HG03439 (cell line): ENCODE measurements around the gene ALG1.

ENCODE experiments used
- ATAC-seq: cut with Tn5 transposase; IDR thresholded peaks from one replicate; pipeline ENCODE4 v1.9.1; 2021; ENCODE audit warnings: mild to moderate bottlenecking, moderate library complexity; ENCODE audit not compliant: unreplicated experiment

ALG1 gene, protein sequence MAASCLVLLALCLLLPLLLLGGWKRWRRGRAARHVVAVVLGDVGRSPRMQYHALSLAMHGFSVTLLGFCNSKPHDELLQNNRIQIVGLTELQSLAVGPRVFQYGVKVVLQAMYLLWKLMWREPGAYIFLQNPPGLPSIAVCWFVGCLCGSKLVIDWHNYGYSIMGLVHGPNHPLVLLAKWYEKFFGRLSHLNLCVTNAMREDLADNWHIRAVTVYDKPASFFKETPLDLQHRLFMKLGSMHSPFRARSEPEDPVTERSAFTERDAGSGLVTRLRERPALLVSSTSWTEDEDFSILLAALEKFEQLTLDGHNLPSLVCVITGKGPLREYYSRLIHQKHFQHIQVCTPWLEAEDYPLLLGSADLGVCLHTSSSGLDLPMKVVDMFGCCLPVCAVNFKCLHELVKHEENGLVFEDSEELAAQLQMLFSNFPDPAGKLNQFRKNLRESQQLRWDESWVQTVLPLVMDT

DNA sequence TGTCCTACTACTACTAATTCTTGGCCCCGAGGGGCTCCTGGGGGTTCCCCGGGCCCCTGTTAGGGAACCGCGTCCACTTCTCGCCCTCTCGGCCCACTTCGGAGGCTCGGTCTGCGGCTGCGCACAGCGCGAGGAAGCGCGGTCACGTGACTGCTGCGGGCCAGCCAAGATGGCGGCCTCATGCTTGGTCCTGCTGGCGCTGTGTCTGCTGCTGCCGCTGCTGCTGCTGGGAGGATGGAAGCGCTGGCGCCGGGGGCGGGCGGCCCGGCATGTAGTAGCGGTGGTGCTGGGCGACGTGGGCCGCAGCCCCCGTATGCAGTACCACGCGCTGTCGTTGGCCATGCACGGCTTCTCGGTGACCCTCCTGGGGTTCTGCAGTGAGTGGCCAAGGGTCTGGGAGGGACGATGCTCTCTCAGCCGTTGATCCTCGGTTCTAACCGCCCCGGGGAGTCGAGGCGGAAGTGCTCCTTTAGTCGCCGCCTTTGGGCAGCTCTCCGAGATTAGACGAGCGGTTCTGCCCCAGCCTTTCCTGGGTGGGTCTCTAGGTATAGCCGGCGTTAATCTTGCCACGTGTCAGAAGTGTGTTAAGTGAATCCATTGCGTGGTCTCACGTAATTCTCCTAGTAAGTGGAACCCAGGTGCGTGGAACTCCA, at the start of gene ALG1:
ALG1 (plus strand) TSS at position 163 of the 653 bp plus-strand sequence; CDS start at position 170, 7 bp downstream.
- peak; percentile 91 for ATAC-seq

GRCh38 chr16:5022521-5022920, 49.1 kb upstream of the ALG1 start:
- ATAC-seq = no peak

GRCh38 chr16:5024632-5025031, 47.0 kb upstream of the ALG1 start:
- no peak for ATAC-seq

DNA sequence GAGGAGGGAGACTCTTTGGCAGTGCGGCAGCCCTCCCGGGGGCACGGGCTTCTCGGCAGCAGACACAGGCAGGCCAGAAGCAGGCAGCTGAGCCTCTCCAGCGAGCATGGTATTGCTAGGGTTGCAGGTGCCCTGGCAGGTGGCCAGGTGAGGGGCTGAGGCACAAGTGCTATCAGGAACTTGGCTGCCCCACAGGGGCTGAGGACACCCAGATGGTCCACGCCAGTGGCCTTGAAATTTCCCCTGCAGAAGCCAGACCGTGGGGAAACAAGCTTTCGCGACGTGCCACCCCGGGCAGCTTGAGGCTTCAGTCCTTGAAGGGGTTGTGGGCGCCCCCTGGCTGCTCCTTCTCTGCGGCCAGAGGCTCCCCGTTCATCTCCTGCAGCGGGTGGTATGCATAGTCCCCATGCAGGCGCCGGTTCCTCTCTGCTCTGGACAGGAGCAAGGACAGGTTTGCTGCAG, 46.4 kb upstream of the ALG1 start:
- no peak for ATAC-seq

DNA sequence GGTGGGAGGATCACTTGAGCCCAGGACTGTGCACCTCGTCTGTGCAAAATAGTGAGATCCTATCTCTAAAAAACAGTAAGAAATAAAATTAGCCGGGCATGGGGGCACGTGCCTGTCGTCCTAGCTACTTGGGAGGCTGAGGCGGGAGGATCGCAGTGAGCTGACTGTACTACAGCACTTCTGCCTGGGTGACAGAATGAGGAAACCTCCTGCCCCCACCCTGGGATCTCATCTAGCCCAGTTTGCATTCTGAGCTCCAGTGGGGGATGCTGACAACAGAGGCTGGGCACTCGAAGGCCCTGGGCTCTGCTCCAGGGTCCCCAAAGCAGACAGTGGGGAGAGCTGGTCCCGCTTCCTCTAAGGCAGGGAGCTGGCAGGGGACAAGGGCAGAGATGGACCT, 45.0 kb upstream of the ALG1 start:
- no peak for ATAC-seq

DNA sequence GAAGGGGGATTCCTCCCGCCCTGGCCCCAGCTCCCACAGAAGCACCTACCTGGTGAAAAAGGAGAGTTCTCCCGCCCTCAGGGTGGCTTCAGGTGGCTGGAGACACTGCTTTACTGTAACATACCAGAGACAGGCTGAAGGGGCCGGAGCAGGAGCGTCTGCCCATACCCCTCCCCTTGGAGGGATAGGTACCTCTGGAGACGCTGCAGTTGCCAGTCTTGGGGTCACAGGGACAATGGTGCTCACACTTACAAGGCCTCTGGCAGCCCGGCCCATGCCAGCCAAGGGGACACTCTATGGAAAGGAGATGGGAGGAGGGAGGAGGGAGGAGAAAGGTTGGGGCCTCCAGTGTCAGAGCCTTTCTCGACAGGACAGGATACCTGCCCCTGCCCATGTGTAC, 44.6 kb upstream of the ALG1 start:
- no peak for ATAC-seq

GRCh38 chr16:5027575-5028235, 43.9 kb upstream of the ALG1 start:
- no peak for ATAC-seq

DNA sequence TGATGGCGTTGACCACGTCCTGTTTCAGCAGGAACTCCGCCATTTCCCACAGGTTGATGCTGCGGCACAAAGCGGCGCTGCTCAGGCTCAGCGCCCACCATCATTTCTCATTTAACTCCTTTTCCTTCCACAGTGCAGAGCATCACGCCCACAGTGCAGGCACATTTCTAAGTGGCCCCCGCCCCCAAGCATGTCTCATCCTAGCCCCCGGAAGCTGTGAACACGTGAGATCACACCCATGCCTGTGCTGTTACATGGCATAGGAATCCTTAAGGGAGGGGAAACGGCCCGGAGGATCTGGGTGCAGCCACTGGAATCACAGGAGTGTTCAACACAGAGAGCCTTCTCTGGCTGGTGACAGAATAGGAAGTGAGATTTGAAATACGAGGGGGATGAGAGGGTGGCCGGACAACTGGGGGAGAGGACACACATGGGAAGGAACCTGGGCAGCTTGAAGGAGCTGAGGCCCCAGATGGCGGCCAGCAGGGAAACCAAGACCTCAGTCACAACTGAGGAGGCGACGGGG, 42.6 kb upstream of the ALG1 start:
- ATAC-seq = no peak

DNA sequence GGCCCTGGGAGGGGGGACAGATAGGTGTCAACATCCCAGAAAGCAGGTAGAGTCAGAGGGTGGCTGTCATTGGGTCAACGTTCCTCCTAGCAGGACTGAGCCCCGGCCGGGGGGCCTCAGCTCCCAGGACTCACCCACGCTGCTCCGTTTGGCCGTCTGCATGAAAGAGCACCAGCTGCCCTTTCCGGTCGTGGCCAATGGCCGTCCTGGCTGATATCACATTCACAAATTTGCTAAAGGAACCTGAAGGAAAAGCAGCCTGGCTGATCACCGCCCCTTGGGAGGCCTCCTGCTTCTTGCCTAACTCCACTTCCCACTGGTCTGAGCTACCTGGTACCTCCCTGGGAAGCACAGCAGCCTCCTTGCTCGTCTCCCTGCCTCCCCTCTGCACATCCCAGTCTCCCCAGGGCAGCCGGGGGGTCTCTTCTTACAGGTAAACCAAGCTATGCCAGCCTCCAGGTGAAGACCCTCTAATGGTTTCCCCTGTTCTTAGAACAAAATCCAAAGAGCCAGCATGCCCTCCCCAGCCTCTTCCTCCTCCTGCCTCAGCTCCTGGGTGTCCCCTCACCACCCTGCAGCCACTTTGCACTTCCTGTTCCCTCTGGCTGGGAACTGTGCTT, 41.3 kb upstream of the ALG1 start:
- no peak for ATAC-seq

GRCh38 chr16:5031601-5032000, 40.0 kb upstream of the ALG1 start:
- ATAC-seq = no peak

GRCh38 chr16:5032748-5033167, 38.9 kb upstream of the ALG1 start:
- no peak for ATAC-seq

GRCh38 chr16:5033256-5034166, 38.1 kb upstream of the ALG1 start, which contains the start of gene NAGPA:
NAGPA (minus strand) TSS chr16:5033935; CDS start chr16:5033914, 21 bp downstream.
- ATAC-seq = peak; percentile 91

DNA sequence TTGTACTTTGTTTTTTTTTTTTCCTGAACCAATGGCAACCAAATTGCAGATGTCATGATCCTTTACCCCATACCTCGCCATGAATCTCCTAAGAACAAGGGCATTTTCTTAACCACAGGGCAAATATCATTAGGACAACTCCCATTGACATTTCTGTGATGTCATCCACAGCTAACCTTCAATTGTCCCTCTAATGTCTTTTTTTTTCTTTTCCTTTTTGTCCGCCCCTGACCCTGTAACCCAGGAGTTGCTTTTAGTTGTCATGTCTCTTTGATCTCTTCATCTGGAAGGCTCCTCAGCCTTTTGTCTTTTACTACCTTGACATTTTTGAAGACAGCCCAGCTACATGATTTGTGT, 37.5 kb upstream of the ALG1 start:
- no peak for ATAC-seq

DNA sequence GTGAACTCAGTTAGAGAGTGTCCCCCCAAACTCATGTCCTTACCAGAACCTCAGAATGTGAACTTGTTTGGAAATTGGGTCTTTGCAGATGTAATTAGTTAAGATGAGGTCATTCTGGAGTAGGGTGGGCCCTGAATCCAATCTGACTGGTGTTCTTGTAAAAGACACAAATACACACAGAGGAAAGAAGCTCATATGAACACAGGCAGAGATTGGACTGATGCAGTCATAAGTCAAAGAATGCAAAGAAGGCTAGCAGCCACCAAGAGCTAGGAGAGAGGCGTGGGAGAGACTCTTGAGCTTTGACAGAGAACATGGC, 35.8 kb upstream of the ALG1 start:
- ATAC-seq = no peak

GRCh38 chr16:5036228-5037156, 35.2 kb upstream of the ALG1 start:
- ATAC-seq = no peak

DNA sequence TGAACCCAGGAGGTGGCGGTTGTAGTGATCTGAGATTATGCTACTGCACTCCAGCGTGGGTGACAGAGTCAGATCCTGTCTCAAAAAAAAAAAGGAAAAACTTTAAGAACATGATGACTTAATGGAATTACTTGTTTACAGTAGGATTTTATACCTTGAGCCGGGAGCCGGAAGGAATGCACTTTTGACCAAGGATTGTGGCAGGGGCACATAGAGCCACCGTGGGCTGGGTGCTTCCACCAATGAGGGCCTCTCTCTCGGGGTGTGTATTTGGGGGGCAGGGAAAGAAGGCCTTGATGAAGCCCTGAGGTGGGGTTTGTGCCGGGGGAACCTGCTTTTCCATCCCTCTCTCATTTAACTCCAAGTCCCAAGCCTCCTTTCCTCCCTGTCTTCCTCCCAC, 31.2 kb upstream of the ALG1 start:
- ATAC-seq = no peak

DNA sequence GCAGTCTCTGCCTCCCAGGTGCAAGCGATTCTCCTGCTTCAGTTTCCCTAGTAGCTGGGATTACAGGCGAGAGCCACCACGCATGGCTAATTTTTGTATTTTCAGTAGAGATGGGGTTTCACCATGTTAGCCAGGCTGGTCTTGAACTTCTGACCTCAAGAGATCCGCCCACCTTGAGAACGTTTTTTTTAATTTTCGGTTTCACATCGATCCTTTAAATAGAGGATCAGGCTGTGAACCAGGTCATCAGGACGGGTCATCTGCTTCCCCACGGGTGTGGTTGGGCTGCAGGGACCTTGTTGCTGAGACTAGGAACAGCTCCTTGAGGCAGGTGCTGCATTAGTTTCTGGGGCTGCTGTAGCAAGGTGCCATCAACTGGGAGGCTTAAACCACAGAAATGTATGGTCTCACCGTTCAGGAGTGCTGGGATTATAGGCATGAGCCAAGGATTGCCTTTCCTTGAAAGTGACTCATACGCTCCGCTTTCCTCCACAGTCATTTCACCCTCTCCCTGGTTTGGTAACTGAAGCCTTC, 30.0 kb upstream of the ALG1 start:
- ATAC-seq = peak; percentile 67

GRCh38 chr16:5042574-5043171, 29.0 kb upstream of the ALG1 start:
- no peak for ATAC-seq
